Ishikawa (cell line): ENCODE results near the gene CLDN6.

ENCODE experiments used
- MAX ChIP-seq: IDR thresholded peaks from 2 replicates; pipeline ENCODE4 v1.6.1; 2012
- REST ChIP-seq: IDR thresholded peaks from 2 replicates; pipeline ENCODE4 v1.6.1; 2012; ENCODE audit warnings: low read depth, mild to moderate bottlenecking

- TF ChIP-seq REST (no peak), MAX (no peak)
Observed at GRCh38 chr16:3032624-3033023, 14.6 kb upstream of the CLDN6 start.
